H1 (cell line): ENCODE measurements around the gene DAB2IP. TPM values are rescaled to one million over a fixed set of nuclear protein-coding genes. Genes with fewer than 3 reads are reported as not detected.

ENCODE experiments used
- CTCF ChIA-PET: fragments of 300-600 bp; sonication (Branson Sonifier 250); formaldehyde crosslinking; loops from one replicate; lab custom pipeline; 2021; ENCODE audit not compliant: partially characterized antibody; lab: Charles Lee
- POLR2A ChIA-PET: fragments of 300-600 bp; sonication (Branson Sonifier 250); formaldehyde crosslinking; loops from one replicate; lab custom pipeline; 2021; ENCODE audit warnings: inconsistent platforms; ENCODE audit not compliant: partially characterized antibody; lab: Charles Lee
- DNase-seq, 2 experiments: peaks; one replicate each; pipeline versions ENCODE4 v3.0.0 to v3.0.0-alpha.2; 2010 to 2022; ENCODE audit warnings: low spot score in 2 of 2, low read depth in 1 of 2, mixed read lengths in 1 of 2
- FAIRE-seq: peaks from 2 replicates; lab custom pipeline; 2011; peaks lifted over from hg19 to GRCh38; lab: Jason Lieb, UNC
- H2AFZ ChIP-seq: 2 replicates; pipeline ENCODE4 v1.8.1; 2012; ENCODE audit warnings: low read length, inconsistent platforms
- H2AK5ac ChIP-seq: 2 replicates; pipeline ENCODE4 v1.6.1; 2013; ENCODE audit warnings: low read depth, low read length
- H2BK120ac ChIP-seq: replicated peaks from 2 replicates; pipeline ENCODE3; 2013; ENCODE audit warnings: low read depth, low read length, inconsistent platforms
- H2BK12ac ChIP-seq: 2 replicates; pipeline ENCODE4 v1.6.1; 2013; ENCODE audit warnings: low read depth, low read length
- H2BK15ac ChIP-seq: 2 replicates; pipeline ENCODE4 v1.6.1; 2013; ENCODE audit warnings: low read length
- H2BK20ac ChIP-seq: 2 replicates; pipeline ENCODE4 v1.6.1; 2013; ENCODE audit warnings: low read length
- H2BK5ac ChIP-seq: 2 replicates; pipeline ENCODE4 v1.6.1; 2013; ENCODE audit warnings: low read depth, low read length
- H3K14ac ChIP-seq: 2 replicates; pipeline ENCODE4 v1.6.1; 2013; ENCODE audit warnings: inconsistent platforms; ENCODE audit not compliant: insufficient read length
- H3K18ac ChIP-seq: 2 replicates; pipeline ENCODE4 v1.6.1; 2013; ENCODE audit warnings: low read length; ENCODE audit errors: extremely low read depth
- H3K23ac ChIP-seq: 2 replicates; pipeline ENCODE4 v1.6.1; 2013; ENCODE audit warnings: inconsistent platforms; ENCODE audit not compliant: insufficient read length
- H3K23me2 ChIP-seq: 2 replicates; pipeline ENCODE4 v1.6.1; 2013; ENCODE audit warnings: low read depth, low read length
- H3K27ac ChIP-seq: 2 replicates; pipeline ENCODE4 v1.6.1; 2011; ENCODE audit warnings: low read depth, low read length, inconsistent platforms
- H3K27me3 ChIP-seq, 4 experiments: replicated peaks in 1 of 4; 1 replicate in 1 of 4; 2 replicates in 3 of 4; pipeline versions ENCODE4 v1.6.1 to v1.8.1; 2011 to 2013; ENCODE audit warnings: low read length in 3 of 4, mild to moderate bottlenecking in 3 of 4, inconsistent platforms in 2 of 4, mixed read lengths in 2 of 4, moderate library complexity in 1 of 4; ENCODE audit not compliant: control insufficient read depth in 3 of 4, insufficient read depth in 3 of 4; ENCODE audit errors: extremely low read depth in 1 of 4
- H3K36me3 ChIP-seq, 4 experiments: 2 replicates each; pipeline versions ENCODE4 v1.6.1 to v1.8.1; 2011 to 2013; ENCODE audit warnings: mild to moderate bottlenecking in 4 of 4, low read length in 3 of 4, moderate library complexity in 2 of 4, control low read depth in 1 of 4, inconsistent platforms in 1 of 4; ENCODE audit not compliant: insufficient read depth in 4 of 4, control insufficient read depth in 2 of 4
- H3K4ac ChIP-seq: replicated peaks from 2 replicates; pipeline ENCODE3; 2013; ENCODE audit warnings: low read length, low read depth, mixed read lengths, inconsistent platforms; ENCODE audit not compliant: insufficient read length
- H3K4me1 ChIP-seq, 4 experiments: replicated peaks in 1 of 4; 1 replicate in 1 of 4; 2 replicates in 3 of 4; pipeline versions ENCODE4 v1.6.1 to v1.8.1; 2011 to 2013; ENCODE audit warnings: low read length in 3 of 4, inconsistent platforms in 2 of 4, mixed read lengths in 1 of 4; ENCODE audit not compliant: insufficient read depth in 4 of 4, control insufficient read depth in 3 of 4
- H3K4me2 ChIP-seq, 2 experiments: 2 replicates each; pipeline versions ENCODE4 v1.6.1 to v1.8.1; 2011 to 2013; ENCODE audit warnings: low read depth in 2 of 2, low read length in 2 of 2, control low read depth in 1 of 2, inconsistent platforms in 1 of 2, mild to moderate bottlenecking in 1 of 2; ENCODE audit not compliant: insufficient read depth in 1 of 2
- H3K4me3 ChIP-seq, 4 experiments: fragments of 200-600, 300-600 bp in 1 of 4; sonication (generic), shearing (Covaris generic), sonication (Bioruptor Twin) in 1 of 4; 2 replicates each; pipeline versions ENCODE4 v1.5.1 to v1.8.1; 2011 to 2016; ENCODE audit warnings: low read length in 4 of 4, low read depth in 3 of 4, control low read depth in 2 of 4, inconsistent platforms in 2 of 4, mild to moderate bottlenecking in 2 of 4, mixed read lengths in 1 of 4, moderate library complexity in 1 of 4; ENCODE audit not compliant: insufficient read depth in 2 of 4; ENCODE audit errors: extremely low read depth in 1 of 4
- H3K56ac ChIP-seq: replicated peaks from 2 replicates; pipeline ENCODE3; 2013; ENCODE audit warnings: low read depth, mild to moderate bottlenecking, mixed read lengths, low read length, inconsistent platforms; ENCODE audit not compliant: insufficient read length
- H3K79me1 ChIP-seq: 2 replicates; pipeline ENCODE4 v1.6.1; 2013; ENCODE audit warnings: low read depth, low read length, control low read depth
- H3K79me2 ChIP-seq, 2 experiments: 2 replicates each; pipeline versions ENCODE4 v1.6.1 to v1.8.1; 2012 to 2013; ENCODE audit warnings: low read length in 2 of 2, mild to moderate bottlenecking in 2 of 2, inconsistent platforms in 1 of 2; ENCODE audit not compliant: insufficient read depth in 2 of 2, control insufficient read depth in 1 of 2
- H3K9ac ChIP-seq, 4 experiments: replicated peaks in 1 of 4; 1 replicate in 1 of 4; 2 replicates in 3 of 4; pipeline versions ENCODE4 v1.6.1 to v1.8.1; 2011 to 2013; ENCODE audit warnings: low read depth in 3 of 4, low read length in 3 of 4, control low read depth in 2 of 4, mild to moderate bottlenecking in 2 of 4, moderate library complexity in 2 of 4, inconsistent platforms in 1 of 4; ENCODE audit errors: extremely low read depth in 1 of 4
- H3K9me3 ChIP-seq, 2 experiments: 2 replicates each; pipeline versions ENCODE4 v1.6.1 to v1.8.1; 2012 to 2013; ENCODE audit warnings: mild to moderate bottlenecking in 2 of 2, moderate library complexity in 2 of 2, control low read depth in 1 of 2, inconsistent platforms in 1 of 2, low read depth in 1 of 2, low read length in 1 of 2, mixed read lengths in 1 of 2; ENCODE audit not compliant: insufficient read depth in 2 of 2
- H4K20me1 ChIP-seq, 2 experiments: replicated peaks in 1 of 2; 2 replicates each; pipeline versions ENCODE3 to v1.8.1; 2011 to 2013; ENCODE audit warnings: inconsistent platforms in 2 of 2, low read length in 2 of 2, mild to moderate bottlenecking in 1 of 2; ENCODE audit not compliant: insufficient read depth in 2 of 2, control insufficient read depth in 1 of 2
- H4K5ac ChIP-seq: 2 replicates; pipeline ENCODE4 v1.6.1; 2013; ENCODE audit warnings: low read length, low read depth, mixed read lengths, inconsistent platforms; ENCODE audit not compliant: insufficient read length
- H4K8ac ChIP-seq: 2 replicates; pipeline ENCODE4 v1.8.0; 2013; ENCODE audit warnings: mild to moderate bottlenecking, moderate library complexity, low read length, inconsistent platforms; ENCODE audit not compliant: insufficient read depth; ENCODE audit errors: extremely low read depth
- H4K91ac ChIP-seq: replicated peaks from 2 replicates; pipeline ENCODE3; 2013; ENCODE audit warnings: low read length, mixed read lengths, inconsistent platforms; ENCODE audit not compliant: insufficient read length
- GTF2F1 ChIP-seq: IDR thresholded peaks from 2 replicates; pipeline ENCODE4 v1.6.1; 2012; ENCODE audit warnings: low read depth, low read length, improper control_type of control experiment, borderline replicate concordance
- SAP30 ChIP-seq: fragments of 300-600 bp; sonication (generic); IDR thresholded peaks from 2 replicates; pipeline ENCODE4 v1.7.1; 2012; ENCODE audit warnings: low read length, moderate library complexity, mild to moderate bottlenecking, inconsistent platforms; ENCODE audit not compliant: insufficient read depth, insufficient replicate concordance
- WGBS, 2 experiments: shearing (Covaris generic) in 1 of 2; methylation state at CpG; one replicate each; pipeline versions ENCODE4 v1.1.6 to v1.1.7; 2013 to 2015; ENCODE audit warnings: low lambda C conversion rate in 2 of 2, mixed read lengths in 2 of 2, inconsistent platforms in 1 of 2, low coverage in 1 of 2, missing lambda C conversion rate in 1 of 2; ENCODE audit not compliant: insufficient replicate concordance in 2 of 2, insufficient coverage in 1 of 2, insufficient read length in 1 of 2; ENCODE audit errors: extremely low coverage in 1 of 2, missing lambda C conversion rate in 1 of 2; 5-methylcytosine and 5-hydroxymethylcytosine counted together
- polyA plus RNA-seq, 7 experiments: library from polyadenylated mRNA; depleted of rRNA in 3 of 7; stranded (reverse) in 5 of 7; unstranded in 2 of 7; fragments of >200 nt in 5 of 7; fragments of 200-250 nt in 2 of 7; gene quantifications; 1 replicate in 5 of 7; 2 replicates in 1 of 7; 4 replicates in 1 of 7; pipeline versions ENCODE4 v1.2.1 to v1.2.3, GENCODE V29; 2011 to 2013; ENCODE audit warnings: missing spikeins in 2 of 7, mixed read lengths in 2 of 7
- total RNA-seq: library from RNA; stranded (reverse); fragmentation: NEBNext Ultra II Directional; extraction: Animal tissue kit (Norgen Biotek cat#: 25700); gene quantifications from 2 replicates; pipeline ENCODE4 v1.2.1, GENCODE V29; 2021

Gene DAB2IP
- total and polyA plus RNA-seq, 2 of the 8 experiments (the other 6 are each of a cell fraction or from before 2014, with no cell fraction given) = 19.7 to 39.5 TPM

- POLR2A ChIA-PET = interaction anchor here (0.6 kb wide), 1 partner anchor 87 kb away, joined by 3 read pairs; no protein-coding TSS in a partner anchor
- TF ChIP-seq GTF2F1 = no peak
- no peak for TF ChIP-seq SAP30
Measured at GRCh38 chr9:121742923-121743322, 91.5 kb downstream of the DAB2IP start.

More at GRCh38 chr9:121742923-121743322, 91.5 kb downstream of the DAB2IP start:
- no peak overlapping the region; the same call in 1 of the 2 replicates for H4K8ac ChIP-seq
- no peak overlapping the region for H3K14ac ChIP-seq
- no peak overlapping the region for H3K18ac ChIP-seq
- no peak overlapping the region for H2BK20ac ChIP-seq
- H4K91ac ChIP-seq = no peak overlapping the region
- DNase-seq = no peak
- no peak overlapping the region for H2BK5ac ChIP-seq
- H4K5ac ChIP-seq = no peak overlapping the region
- peaks cover 19 to 52% (median 32%) of the 10 kb centered on the region in 4 experiments for H3K4me1 ChIP-seq
- 92% methylated on average over 3 of the region's 3 CpGs; no CpG with 5 or more reads in 1 of the 2 experiments for WGBS, 2 experiments
- no peak overlapping the region for H3K56ac ChIP-seq
- H3K9ac ChIP-seq = no peak overlapping the region
- no peaks in the 10 kb centered on the region for H3K27me3 ChIP-seq
- no peak overlapping the region for H2BK120ac ChIP-seq
- no peak overlapping the region for H2AFZ ChIP-seq
- H2AK5ac ChIP-seq = no peak overlapping the region
- H3K79me2 ChIP-seq = peaks cover 0 to 42% of the 10 kb centered on the region in 2 experiments; a peak in 2 of 4 replicates
- H3K4me2 ChIP-seq = no peak overlapping the region
- no peak overlapping the region for H2BK12ac ChIP-seq
- no peak overlapping the region for H3K4me3 ChIP-seq
- H3K27ac ChIP-seq = no peak overlapping the region
- no peaks in the 10 kb centered on the region for H3K36me3 ChIP-seq
- no peaks in the 10 kb centered on the region for H3K9me3 ChIP-seq
- no peak overlapping the region for H3K4ac ChIP-seq
- FAIRE-seq = no peak
- peaks cover 23% of the 10 kb centered on the region for H3K79me1 ChIP-seq
- H4K20me1 ChIP-seq = peaks cover 22 to 25% of the 10 kb centered on the region in 2 experiments
- no peak overlapping the region for H3K23ac ChIP-seq
- CTCF ChIA-PET = interaction anchor here (1.0 to 20.3 kb wide), 9 partner anchors 8 to 601 kb away, joined by 3 to 305 read pairs (median 5); no protein-coding TSS in a partner anchor
- H2BK15ac ChIP-seq = no peak overlapping the region
- H3K23me2 ChIP-seq = no peaks in the 10 kb centered on the region
